OCI-LY7 (cell line): Measurements from ENCODE around the gene KREMEN1.

ENCODE experiments used
- EZH2phosphoT487 ChIP-seq: fragments of 200-600 bp; sonication (generic); IDR thresholded peaks from 2 replicates; pipeline ENCODE4 v1.6.1; 2018; ENCODE audit warnings: low read depth, borderline replicate concordance, mild to moderate bottlenecking, mixed run types, antibody characterized with exemption, low read length, moderate library complexity, mixed read lengths
- TF ChIP-seq, protein P1 (sequence below): fragments of 200-600 bp; sonication (generic); conservative IDR thresholded peaks from 2 replicates; pipeline ENCODE4 v1.5.1; 2014; ENCODE audit warnings: mild to moderate bottlenecking, antibody characterized with exemption, low read length, moderate library complexity, mixed read lengths

DNA sequence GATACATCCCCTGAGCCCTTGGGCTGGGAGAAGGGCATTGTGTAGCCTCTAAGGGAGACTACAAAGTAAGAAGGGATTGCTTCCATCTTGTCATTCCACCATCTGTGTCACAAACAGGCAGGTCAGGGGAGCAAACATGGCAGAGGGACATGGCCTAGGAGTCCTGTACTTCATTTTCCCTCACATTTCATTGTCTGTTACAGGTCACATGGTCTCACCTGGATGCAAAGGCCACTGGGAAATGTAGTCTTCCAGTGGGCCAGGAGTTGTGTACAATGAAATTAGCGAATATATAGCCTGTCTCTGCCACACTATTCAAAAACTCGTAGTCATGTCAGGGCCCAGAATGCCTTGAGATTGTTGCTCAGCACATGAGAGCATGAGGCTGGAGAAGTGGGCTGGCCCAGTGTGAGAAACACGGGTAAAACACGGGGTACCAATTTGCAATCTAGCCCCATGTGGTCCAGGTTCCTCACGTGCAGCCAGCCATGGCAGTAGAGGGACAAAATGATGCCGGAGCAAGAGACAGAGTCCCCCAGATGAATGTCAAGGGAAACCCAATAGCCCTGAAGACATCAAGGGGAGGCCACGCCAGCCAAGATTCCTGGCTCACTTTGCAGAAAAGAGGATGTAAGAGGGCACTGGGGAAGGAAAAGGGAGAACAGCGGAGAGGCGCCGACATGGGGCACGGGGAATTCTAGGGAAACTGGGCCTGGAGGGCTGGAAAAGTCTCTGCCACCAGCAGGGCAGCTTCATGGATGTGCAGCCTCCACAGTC, 85.1 kb downstream of the KREMEN1 start:
- TF ChIP-seq, protein P1, sequence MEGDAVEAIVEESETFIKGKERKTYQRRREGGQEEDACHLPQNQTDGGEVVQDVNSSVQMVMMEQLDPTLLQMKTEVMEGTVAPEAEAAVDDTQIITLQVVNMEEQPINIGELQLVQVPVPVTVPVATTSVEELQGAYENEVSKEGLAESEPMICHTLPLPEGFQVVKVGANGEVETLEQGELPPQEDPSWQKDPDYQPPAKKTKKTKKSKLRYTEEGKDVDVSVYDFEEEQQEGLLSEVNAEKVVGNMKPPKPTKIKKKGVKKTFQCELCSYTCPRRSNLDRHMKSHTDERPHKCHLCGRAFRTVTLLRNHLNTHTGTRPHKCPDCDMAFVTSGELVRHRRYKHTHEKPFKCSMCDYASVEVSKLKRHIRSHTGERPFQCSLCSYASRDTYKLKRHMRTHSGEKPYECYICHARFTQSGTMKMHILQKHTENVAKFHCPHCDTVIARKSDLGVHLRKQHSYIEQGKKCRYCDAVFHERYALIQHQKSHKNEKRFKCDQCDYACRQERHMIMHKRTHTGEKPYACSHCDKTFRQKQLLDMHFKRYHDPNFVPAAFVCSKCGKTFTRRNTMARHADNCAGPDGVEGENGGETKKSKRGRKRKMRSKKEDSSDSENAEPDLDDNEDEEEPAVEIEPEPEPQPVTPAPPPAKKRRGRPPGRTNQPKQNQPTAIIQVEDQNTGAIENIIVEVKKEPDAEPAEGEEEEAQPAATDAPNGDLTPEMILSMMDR, result no peak
- no peak for TF ChIP-seq EZH2phosphoT487
